Astrocyte (in vitro differentiated cells and primary cell): ENCODE data around the gene ANKRD40. TPM values are rescaled to one million over a fixed set of nuclear protein-coding genes. Genes with fewer than 3 reads are reported as not detected.

Experiments
- DNase-seq: peaks from one replicate; pipeline ENCODE4 v3.0.0-alpha.2; 2010; ENCODE audit warnings: low read depth
- FAIRE-seq: peaks from 2 replicates; lab custom pipeline; 2011; peaks lifted over from hg19 to GRCh38; lab: Jason Lieb, UNC
- H2AFZ ChIP-seq: 2 replicates; pipeline ENCODE4 v1.6.0; 2012; ENCODE audit warnings: low read depth, low read length, inconsistent platforms
- H3K27ac ChIP-seq: 2 replicates; pipeline ENCODE4 v1.5.1; 2011; ENCODE audit warnings: low read depth, low read length, inconsistent platforms
- H3K27me3 ChIP-seq: 2 replicates; pipeline ENCODE4 v1.6.0; 2011; ENCODE audit warnings: low read length, inconsistent platforms; ENCODE audit not compliant: insufficient read depth
- H3K36me3 ChIP-seq: 2 replicates; pipeline ENCODE4 v1.5.1; 2011; ENCODE audit warnings: low read length, inconsistent platforms; ENCODE audit not compliant: insufficient read depth
- H3K4me1 ChIP-seq: 2 replicates; pipeline ENCODE4 v1.5.1; 2011; ENCODE audit warnings: low read length, inconsistent platforms; ENCODE audit not compliant: insufficient read depth
- H3K4me2 ChIP-seq: 2 replicates; pipeline ENCODE4 v1.6.0; 2012; ENCODE audit warnings: low read length, inconsistent platforms
- H3K4me3 ChIP-seq: 2 replicates; pipeline ENCODE4 v1.5.1; 2011; ENCODE audit warnings: low read depth, mild to moderate bottlenecking, low read length, inconsistent platforms; ENCODE audit not compliant: insufficient read depth
- H3K79me2 ChIP-seq: 2 replicates; pipeline ENCODE4 v1.6.0; 2012; ENCODE audit warnings: mild to moderate bottlenecking, low read length, inconsistent platforms; ENCODE audit not compliant: insufficient read depth
- H3K9ac ChIP-seq: 2 replicates; pipeline ENCODE4 v1.6.0; 2012; ENCODE audit warnings: mild to moderate bottlenecking, low read length, inconsistent platforms
- H3K9me3 ChIP-seq: 2 replicates; pipeline ENCODE4 v1.5.1; 2012; ENCODE audit warnings: low read depth, mild to moderate bottlenecking, low read length, inconsistent platforms; ENCODE audit not compliant: insufficient read depth
- H4K20me1 ChIP-seq: 2 replicates; pipeline ENCODE4 v1.6.0; 2012; ENCODE audit warnings: low read length, inconsistent platforms; ENCODE audit not compliant: insufficient read depth
- H3K27ac Mint-ChIP-seq: one replicate; pipeline ENCODE4 v1.8.0; 2021; ENCODE audit warnings: mild to moderate bottlenecking, mixed read lengths; ENCODE audit not compliant: unreplicated experiment
- H3K27me3 Mint-ChIP-seq: one replicate; pipeline ENCODE4 v1.8.0; 2021; ENCODE audit warnings: low read depth, mixed read lengths; ENCODE audit not compliant: unreplicated experiment
- H3K36me3 Mint-ChIP-seq: one replicate; pipeline ENCODE4 v1.8.0; 2021; ENCODE audit warnings: low read depth, mixed read lengths; ENCODE audit not compliant: unreplicated experiment
- H3K4me1 Mint-ChIP-seq: one replicate; pipeline ENCODE4 v1.8.0; 2021; ENCODE audit warnings: low read depth, mixed read lengths; ENCODE audit not compliant: unreplicated experiment
- H3K4me3 Mint-ChIP-seq: one replicate; pipeline ENCODE4 v1.8.0; 2021; ENCODE audit warnings: mild to moderate bottlenecking, moderate library complexity, mixed read lengths; ENCODE audit not compliant: unreplicated experiment
- H3K9me3 Mint-ChIP-seq: one replicate; pipeline ENCODE4 v1.8.0; 2021; ENCODE audit warnings: mild to moderate bottlenecking, mixed read lengths; ENCODE audit not compliant: unreplicated experiment
- EZH2 ChIP-seq: IDR thresholded peaks from 2 replicates; pipeline ENCODE4 v1.6.1; 2012; ENCODE audit warnings: mild to moderate bottlenecking, low read length, inconsistent platforms; ENCODE audit not compliant: insufficient read depth
- total RNA-seq: library from RNA; stranded (reverse); gene quantifications from 2 replicates; pipeline ENCODE4 v1.2.1, GENCODE V29; 2021
- TF ChIP-seq, protein P1 (sequence below): IDR thresholded peaks from 2 replicates; pipeline ENCODE4 v1.5.1; 2011; ENCODE audit warnings: low read depth, mild to moderate bottlenecking, inconsistent platforms, low read length, moderate library complexity; ENCODE audit not compliant: insufficient read depth

Gene ANKRD40
- total RNA-seq, 1 donor from 2014 or later = 38.3 TPM

- Histone ChIP-seq H4K20me1 (no peaks in the 10 kb centered on the region), H3K4me1 (peaks cover 9% of the 10 kb centered on the region), H3K79me2 (no peaks in the 10 kb centered on the region), H3K4me3 (no peak overlapping the region), H3K4me2 (no peak overlapping the region), H3K9ac (no peak overlapping the region), H3K27ac (no peak overlapping the region), H3K9me3 (no peaks in the 10 kb centered on the region), H2AFZ (no peak overlapping the region), H3K27me3 (no peaks in the 10 kb centered on the region), H3K36me3 (no peaks in the 10 kb centered on the region)
- Mint-ChIP-seq H3K9me3 (no peaks in the 10 kb centered on the region), H3K27ac (no peak overlapping the region), H3K4me3 (no peak overlapping the region), H3K27me3 (peaks cover 20% of the 10 kb centered on the region), H3K36me3 (no peaks in the 10 kb centered on the region), H3K4me1 (peaks cover 10% of the 10 kb centered on the region)
- no peak for DNase-seq
- no peak for FAIRE-seq
- no peak for TF ChIP-seq EZH2
- TF ChIP-seq, protein P1, sequence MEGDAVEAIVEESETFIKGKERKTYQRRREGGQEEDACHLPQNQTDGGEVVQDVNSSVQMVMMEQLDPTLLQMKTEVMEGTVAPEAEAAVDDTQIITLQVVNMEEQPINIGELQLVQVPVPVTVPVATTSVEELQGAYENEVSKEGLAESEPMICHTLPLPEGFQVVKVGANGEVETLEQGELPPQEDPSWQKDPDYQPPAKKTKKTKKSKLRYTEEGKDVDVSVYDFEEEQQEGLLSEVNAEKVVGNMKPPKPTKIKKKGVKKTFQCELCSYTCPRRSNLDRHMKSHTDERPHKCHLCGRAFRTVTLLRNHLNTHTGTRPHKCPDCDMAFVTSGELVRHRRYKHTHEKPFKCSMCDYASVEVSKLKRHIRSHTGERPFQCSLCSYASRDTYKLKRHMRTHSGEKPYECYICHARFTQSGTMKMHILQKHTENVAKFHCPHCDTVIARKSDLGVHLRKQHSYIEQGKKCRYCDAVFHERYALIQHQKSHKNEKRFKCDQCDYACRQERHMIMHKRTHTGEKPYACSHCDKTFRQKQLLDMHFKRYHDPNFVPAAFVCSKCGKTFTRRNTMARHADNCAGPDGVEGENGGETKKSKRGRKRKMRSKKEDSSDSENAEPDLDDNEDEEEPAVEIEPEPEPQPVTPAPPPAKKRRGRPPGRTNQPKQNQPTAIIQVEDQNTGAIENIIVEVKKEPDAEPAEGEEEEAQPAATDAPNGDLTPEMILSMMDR = no peak
Measured at GRCh38 chr17:50672831-50673551, 34.7 kb downstream of the ANKRD40 start.

GRCh38 chr17:50672071-50672470 is 35.6 kb downstream of the ANKRD40 start:
- Histone ChIP-seq H3K4me2 (no peak overlapping the region), H3K36me3 (no peaks in the 10 kb centered on the region), H3K79me2 (no peaks in the 10 kb centered on the region), H2AFZ (no peak overlapping the region), H3K4me3 (no peak overlapping the region), H3K9ac (no peak overlapping the region), H4K20me1 (no peaks in the 10 kb centered on the region), H3K27ac (no peak overlapping the region), H3K27me3 (no peaks in the 10 kb centered on the region), H3K4me1 (peaks cover 15% of the 10 kb centered on the region), H3K9me3 (no peaks in the 10 kb centered on the region)
- no peak for TF ChIP-seq EZH2
- TF ChIP-seq, protein P1 = no peak
- Mint-ChIP-seq H3K4me3 (no peak overlapping the region), H3K27ac (no peak overlapping the region), H3K36me3 (no peaks in the 10 kb centered on the region), H3K9me3 (no peaks in the 10 kb centered on the region), H3K4me1 (peaks cover 13% of the 10 kb centered on the region), H3K27me3 (peaks cover 14% of the 10 kb centered on the region)
- DNase-seq (no peak), FAIRE-seq (no peak)

- Mint-ChIP-seq H3K27me3 (peaks cover 3% of the 10 kb centered on the region), H3K36me3 (no peaks in the 10 kb centered on the region), H3K27ac (peak overlapping the region; percentile 12)
Measured at GRCh38 chr17:50668838-50669581, 38.7 kb downstream of the ANKRD40 start.

More at GRCh38 chr17:50668838-50669581, 38.7 kb downstream of the ANKRD40 start:
- H3K36me3 ChIP-seq = no peaks in the 10 kb centered on the region
- DNase-seq (no peak), FAIRE-seq (no peak)
- no peaks in the 10 kb centered on the region for H4K20me1 ChIP-seq
- peak overlapping the region; percentile 80 for H2AFZ ChIP-seq
- H3K9ac ChIP-seq = peak overlapping the region; percentile 36
- H3K4me1 ChIP-seq = peaks cover 15% of the 10 kb centered on the region
- H3K9me3 ChIP-seq = no peaks in the 10 kb centered on the region
- peaks cover 13% of the 10 kb centered on the region for H3K4me1 Mint-ChIP-seq
- no peaks in the 10 kb centered on the region for H3K79me2 ChIP-seq
- peaks cover 2% of the 10 kb centered on the region for H3K9me3 Mint-ChIP-seq
- H3K27me3 ChIP-seq = no peaks in the 10 kb centered on the region
- H3K4me3 Mint-ChIP-seq = peak overlapping the region; percentile 14
- H3K4me3 ChIP-seq = no peak overlapping the region
- peak overlapping the region; percentile 71 for H3K4me2 ChIP-seq
- peak overlapping the region; percentile 8 for H3K27ac ChIP-seq
- TF ChIP-seq EZH2 = no peak
- TF ChIP-seq, protein P1 = no peak
